ENCODE results near the gene TGFBR3. TPM values are rescaled to one million over a fixed set of nuclear protein-coding genes. Genes with fewer than 3 reads are reported as not detected.
A peak's percentile ranks its signal among the peaks of the same experiment; 100 is the strongest.

TGFBR3 gene
- total RNA-seq, 2 experiments from 2014 or later = 5.5 to 7.5 TPM

GRCh38 chr1:91809317-91809716 is 76.6 kb downstream of the TGFBR3 start:
- Mint-ChIP-seq H3K4me1 (ENCODE audit: low read depth) (peaks cover 59% of the 10 kb centered on the region), H3K36me3 (ENCODE audit: low read depth) (no peaks in the 10 kb centered on the region), H3K27ac (no peak overlapping the region), H3K27me3 (peaks cover 6% of the 10 kb centered on the region), H3K4me3 (no peak overlapping the region), H3K9me3 (no peaks in the 10 kb centered on the region)
- CTCF ChIA-PET = interaction anchor here (1.1 to 2.7 kb wide), 4 partner anchors 9 to 77 kb away, joined by 3 to 7 read pairs (median 4); partner anchors contain the start of gene TGFBR3
- no peak for ATAC-seq
- intact Hi-C loops (cut with micrococcal nuclease) = loop anchor here (10.0 kb wide), 1 partner anchor 255 kb away; no protein-coding TSS in a partner anchor
- DNase-seq = peak; percentile 35
- POLR2A ChIA-PET = interaction anchor here (1.1 kb wide), 1 partner anchor 73 kb away, joined by 4 read pairs; no protein-coding TSS in a partner anchor
- TF ChIP-seq CTCF (IDR thresholded peaks at IDR 0.05) = no peak

DNA sequence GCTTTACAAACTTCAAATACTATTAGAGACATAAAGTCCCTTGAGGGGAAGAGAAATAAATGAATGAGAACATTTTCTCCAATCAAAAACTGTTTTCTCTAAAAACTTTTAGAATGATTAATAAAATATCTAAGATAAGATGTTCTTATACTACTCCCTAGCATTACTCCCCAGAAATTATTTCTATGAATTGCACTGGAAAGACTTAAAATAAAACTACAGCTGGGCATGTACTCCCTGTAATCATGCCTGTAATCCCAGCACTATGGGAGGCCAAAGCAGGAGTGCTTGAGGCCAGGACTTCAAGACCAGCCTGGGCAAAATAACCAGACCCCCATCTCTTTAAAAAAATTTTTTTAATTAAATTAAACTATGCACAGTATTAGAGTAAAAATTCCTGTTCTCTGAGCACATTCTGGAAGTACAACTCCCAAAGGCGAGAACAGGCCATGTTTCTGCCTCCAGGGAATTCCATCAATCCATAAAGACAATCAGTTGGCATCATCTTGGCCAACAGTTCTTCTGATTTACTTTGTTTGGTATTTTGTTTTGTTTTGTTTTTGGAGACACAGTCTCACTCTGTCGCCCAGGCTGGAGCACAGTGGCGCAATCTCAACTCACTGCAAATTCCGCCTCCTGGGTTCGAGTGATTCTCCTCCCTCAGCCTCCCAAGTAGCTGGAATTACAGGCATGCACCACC is 77.9 kb downstream of the TGFBR3 start:
- H3K27me3 Mint-ChIP-seq = peaks cover 6% of the 10 kb centered on the region
- no peak overlapping the region for H3K27ac Mint-ChIP-seq
- POLR2A ChIA-PET = no interaction called here
- H3K36me3 Mint-ChIP-seq (ENCODE audit: low read depth) = no peaks in the 10 kb centered on the region
- no peaks in the 10 kb centered on the region for H3K9me3 Mint-ChIP-seq
- CTCF ChIA-PET = interaction anchor here (0.9 kb wide), 1 partner anchor 76 kb away, joined by 3 read pairs; no protein-coding TSS in a partner anchor
- ATAC-seq (no peak), DNase-seq (no peak)
- H3K4me1 Mint-ChIP-seq (ENCODE audit: low read depth) = peaks cover 63% of the 10 kb centered on the region
- H3K4me3 Mint-ChIP-seq = no peak overlapping the region
- TF ChIP-seq CTCF (IDR thresholded peaks at IDR 0.05) = no peak
- intact Hi-C loops (cut with micrococcal nuclease) = loop anchor here (10.0 kb wide), 1 partner anchor 253 kb away; no protein-coding TSS in a partner anchor

DNA sequence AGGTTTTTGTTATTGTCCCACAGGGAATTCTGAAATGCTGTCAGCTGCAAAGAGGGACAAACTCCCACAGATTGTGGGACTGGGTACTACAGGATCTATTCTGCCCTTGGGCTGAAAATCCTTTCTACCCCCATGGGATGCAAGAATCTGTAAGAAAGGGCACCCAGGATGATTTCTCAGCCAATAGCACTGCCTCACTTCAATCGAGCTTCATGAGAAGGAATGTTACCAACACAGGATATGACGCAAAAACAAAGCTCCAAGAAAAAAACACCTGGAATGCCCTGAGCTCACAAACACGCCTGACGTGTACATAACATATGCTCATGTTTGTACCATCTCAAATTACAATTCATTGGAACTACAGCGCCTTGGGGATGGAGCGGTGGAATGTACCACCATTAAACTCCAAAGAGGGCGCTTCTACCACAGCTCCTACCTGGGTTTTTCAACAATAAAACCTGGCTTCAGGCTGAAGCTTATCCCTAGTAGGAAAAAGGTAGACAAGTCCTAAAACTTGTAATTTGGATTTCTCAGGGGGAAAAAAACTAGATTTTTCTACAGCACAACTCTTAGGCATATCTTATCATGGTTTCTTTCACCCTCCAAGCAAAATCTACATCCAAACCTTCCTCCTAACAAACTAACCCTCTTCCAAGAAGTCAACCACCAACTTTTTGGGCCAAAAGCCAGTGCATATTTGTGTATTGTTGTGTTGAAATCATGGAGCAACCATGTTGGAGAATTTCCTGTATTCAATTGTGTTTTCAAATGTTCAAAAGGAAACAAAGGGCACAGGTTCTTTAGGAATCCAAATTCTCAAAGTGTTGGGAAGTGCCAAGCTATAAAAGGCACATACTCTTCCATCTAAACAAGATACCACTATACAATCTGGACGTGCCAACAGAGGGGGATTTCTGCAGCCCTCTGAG is 78.9 kb downstream of the TGFBR3 start:
- no peaks in the 10 kb centered on the region for H3K9me3 Mint-ChIP-seq
- ATAC-seq (no peak), DNase-seq (no peak)
- H3K27ac Mint-ChIP-seq = no peak overlapping the region
- ChIA-PET POLR2A (interaction anchor here (1.1 kb wide), 1 partner anchor 78 kb away, joined by 3 read pairs; no protein-coding TSS in a partner anchor), CTCF (interaction anchor here (0.9 to 1.1 kb wide), 2 partner anchors 60 to 77 kb away, joined by 3 read pairs; no protein-coding TSS in a partner anchor)
- H3K4me1 Mint-ChIP-seq (ENCODE audit: low read depth) = peaks cover 64% of the 10 kb centered on the region
- TF ChIP-seq CTCF (IDR thresholded peaks at IDR 0.05) = no peak
- H3K36me3 Mint-ChIP-seq (ENCODE audit: low read depth) = no peaks in the 10 kb centered on the region
- no peak overlapping the region for H3K4me3 Mint-ChIP-seq
- peaks cover 6% of the 10 kb centered on the region for H3K27me3 Mint-ChIP-seq
- intact Hi-C loops (cut with micrococcal nuclease) = loop anchor here (10.0 kb wide), 1 partner anchor 252 kb away; no protein-coding TSS in a partner anchor

DNA sequence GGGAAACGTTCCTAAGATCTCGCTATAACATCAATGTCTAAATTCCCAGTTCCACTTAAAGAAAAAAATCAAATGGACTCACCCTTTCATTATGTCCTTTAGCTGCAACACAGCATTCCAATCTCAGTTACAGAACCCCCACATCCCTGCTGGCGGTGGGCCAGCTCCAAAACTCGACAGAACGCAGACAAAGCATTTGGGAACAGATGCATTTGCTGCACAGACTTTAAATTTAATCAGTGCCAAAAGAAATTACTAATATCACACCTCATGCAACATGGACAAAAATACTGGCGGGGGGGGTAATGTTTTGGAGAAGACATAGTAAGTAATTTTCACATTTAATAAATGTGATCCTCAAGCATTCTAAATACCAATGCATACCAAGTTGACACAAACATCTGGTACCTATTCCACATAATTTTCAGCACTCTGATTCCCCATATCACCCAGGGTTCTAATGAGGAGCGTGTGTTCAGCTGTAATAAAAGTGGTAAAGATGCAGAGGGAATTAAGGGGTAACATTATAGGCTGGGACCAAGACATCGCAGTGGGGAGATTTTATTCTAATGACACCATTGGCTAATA is 79.7 kb downstream of the TGFBR3 start:
- ATAC-seq = no peak
- no peaks in the 10 kb centered on the region for H3K9me3 Mint-ChIP-seq
- H3K27ac Mint-ChIP-seq = no peak overlapping the region
- no peak for DNase-seq
- CTCF ChIA-PET = interaction anchor here (0.6 to 1.7 kb wide), 7 partner anchors 13 to 249 kb away, joined by 3 to 6 read pairs (median 3); partner anchors contain the start of gene TGFBR3
- intact Hi-C loops (cut with micrococcal nuclease) = loop anchor here (10.0 kb wide), 1 partner anchor 251 kb away; no protein-coding TSS in a partner anchor
- peaks cover 6% of the 10 kb centered on the region for H3K27me3 Mint-ChIP-seq
- TF ChIP-seq CTCF (IDR thresholded peaks at IDR 0.05) = no peak
- H3K4me1 Mint-ChIP-seq (ENCODE audit: low read depth) = peaks cover 57% of the 10 kb centered on the region
- H3K36me3 Mint-ChIP-seq (ENCODE audit: low read depth) = no peaks in the 10 kb centered on the region
- no peak overlapping the region for H3K4me3 Mint-ChIP-seq
- POLR2A ChIA-PET = interaction anchor here (1.1 kb wide), 1 partner anchor 79 kb away, joined by 3 read pairs; no protein-coding TSS in a partner anchor

Data from activated CD8-positive, alpha-beta T cell treated with anti-CD3 and anti-CD28 coated beads for 36 hours (primary cell).